SU-DHL-6 (cell line): ENCODE measurements around the gene NPEPL1.

Experiments
- H2AFZ ChIP-seq: fragments of 200-600 bp; sonication (generic); 2 replicates; pipeline ENCODE4 v1.6.1; 2014; ENCODE audit warnings: low read depth, mild to moderate bottlenecking, moderate library complexity, mixed read lengths, antibody characterized with exemption, low read length; ENCODE audit not compliant: severe bottlenecking
- H3F3A ChIP-seq: fragments of 200-600 bp; shearing (Covaris generic); 2 replicates; pipeline ENCODE4 v1.6.0; 2016; ENCODE audit warnings: antibody characterized with exemption, mild to moderate bottlenecking; ENCODE audit not compliant: insufficient read depth
- H3K27ac ChIP-seq: fragments of 200-600 bp; sonication (generic); 2 replicates; pipeline ENCODE4 v1.5.1; 2016; ENCODE audit warnings: low read depth, mild to moderate bottlenecking, low read length, moderate library complexity, mixed read lengths
- H3K27me3 ChIP-seq: fragments of 200-600 bp; sonication (generic), shearing (Covaris generic); 2 replicates; pipeline ENCODE4 v1.6.0; 2014; ENCODE audit warnings: mild to moderate bottlenecking, low read length
- H3K36me3 ChIP-seq: fragments of 200-600 bp; sonication (generic); 2 replicates; pipeline ENCODE4 v1.6.1; 2014; ENCODE audit warnings: mild to moderate bottlenecking, low read length, mixed read lengths
- H3K4me2 ChIP-seq: fragments of 300-600, 200-600 bp; shearing (Covaris generic), sonication (generic); 2 replicates; pipeline ENCODE4 v1.6.0; 2014; ENCODE audit warnings: low read length, low read depth, mild to moderate bottlenecking; ENCODE audit not compliant: poor library complexity, severe bottlenecking
- H3K4me3 ChIP-seq: fragments of 200-600 bp; sonication (generic); 2 replicates; pipeline ENCODE4 v1.5.1; 2014; ENCODE audit warnings: antibody characterized with exemption, low read length, mild to moderate bottlenecking, mixed read lengths; ENCODE audit not compliant: insufficient read depth, poor library complexity, severe bottlenecking
- H3K79me2 ChIP-seq: fragments of 200-600 bp; sonication (generic); 2 replicates; pipeline ENCODE4 v1.6.1; 2014; ENCODE audit warnings: mild to moderate bottlenecking, low read length, moderate library complexity; ENCODE audit not compliant: insufficient read depth
- H3K9ac ChIP-seq: fragments of 200-600 bp; sonication (generic); 2 replicates; pipeline ENCODE4 v1.7.0; 2014; ENCODE audit warnings: mild to moderate bottlenecking, low read length
- H3K9me2 ChIP-seq: fragments of 200-600 bp; sonication (generic); replicated peaks from 2 replicates; pipeline ENCODE4 v1.6.1; 2014; ENCODE audit warnings: low read length; ENCODE audit not compliant: insufficient read depth
- H3K9me3 ChIP-seq: fragments of 200-600 bp; sonication (generic); 2 replicates; pipeline ENCODE4 v1.6.1; 2014; ENCODE audit warnings: low read length, mixed read lengths; ENCODE audit not compliant: insufficient read depth
- H4K20me1 ChIP-seq: fragments of 200-600 bp; sonication (generic); 2 replicates; pipeline ENCODE4 v1.6.1; 2014; ENCODE audit warnings: low read depth, mild to moderate bottlenecking, antibody characterized with exemption, low read length, moderate library complexity, mixed read lengths
- EZH2phosphoT487 ChIP-seq: fragments of 200-600 bp; sonication (generic), shearing (Covaris generic); conservative IDR thresholded peaks from 2 replicates; pipeline ENCODE4 v1.6.1; 2018; ENCODE audit warnings: mild to moderate bottlenecking, antibody characterized with exemption, low read length, moderate library complexity, mixed read lengths
- TF ChIP-seq, protein P1 (sequence below): fragments of 200-600 bp; sonication (generic); IDR thresholded peaks from one replicate; pipeline ENCODE4 v1.5.1; 2017; ENCODE audit warnings: antibody characterized with exemption, mild to moderate bottlenecking, low read length, moderate library complexity; ENCODE audit not compliant: insufficient read depth, poor library complexity, severe bottlenecking

The NPEPL1 gene

DNA sequence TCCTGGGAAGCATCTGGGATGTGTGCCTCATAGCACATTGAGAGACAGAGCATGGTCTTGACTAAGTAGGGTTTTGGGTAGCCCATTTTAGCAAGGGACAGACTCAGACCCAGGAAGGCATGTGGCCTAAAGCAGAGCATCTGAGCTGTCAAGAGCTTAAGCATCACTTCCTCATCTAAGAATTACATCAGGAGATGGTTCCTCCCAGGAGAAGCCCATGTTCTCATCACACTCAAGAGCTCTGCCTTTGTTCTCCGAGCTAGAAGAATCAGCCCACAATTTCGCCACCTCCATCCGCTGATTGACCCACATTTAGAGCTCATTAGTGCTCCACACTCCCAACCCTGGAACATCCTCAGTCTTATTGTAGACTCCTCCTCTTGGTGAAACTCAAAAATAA is 68.3 kb downstream of the NPEPL1 start:
- no peaks in the 10 kb centered on the region for H3K27me3 ChIP-seq

GRCh38 chr20:58762120-58762519 is 69.5 kb downstream of the NPEPL1 start:
- no peaks in the 10 kb centered on the region for H3F3A ChIP-seq
- H3K4me2 ChIP-seq, result no peak overlapping the region
- H3K79me2 ChIP-seq, result no peaks in the 10 kb centered on the region
- TF ChIP-seq EZH2phosphoT487, result no peak
- TF ChIP-seq, protein P1, sequence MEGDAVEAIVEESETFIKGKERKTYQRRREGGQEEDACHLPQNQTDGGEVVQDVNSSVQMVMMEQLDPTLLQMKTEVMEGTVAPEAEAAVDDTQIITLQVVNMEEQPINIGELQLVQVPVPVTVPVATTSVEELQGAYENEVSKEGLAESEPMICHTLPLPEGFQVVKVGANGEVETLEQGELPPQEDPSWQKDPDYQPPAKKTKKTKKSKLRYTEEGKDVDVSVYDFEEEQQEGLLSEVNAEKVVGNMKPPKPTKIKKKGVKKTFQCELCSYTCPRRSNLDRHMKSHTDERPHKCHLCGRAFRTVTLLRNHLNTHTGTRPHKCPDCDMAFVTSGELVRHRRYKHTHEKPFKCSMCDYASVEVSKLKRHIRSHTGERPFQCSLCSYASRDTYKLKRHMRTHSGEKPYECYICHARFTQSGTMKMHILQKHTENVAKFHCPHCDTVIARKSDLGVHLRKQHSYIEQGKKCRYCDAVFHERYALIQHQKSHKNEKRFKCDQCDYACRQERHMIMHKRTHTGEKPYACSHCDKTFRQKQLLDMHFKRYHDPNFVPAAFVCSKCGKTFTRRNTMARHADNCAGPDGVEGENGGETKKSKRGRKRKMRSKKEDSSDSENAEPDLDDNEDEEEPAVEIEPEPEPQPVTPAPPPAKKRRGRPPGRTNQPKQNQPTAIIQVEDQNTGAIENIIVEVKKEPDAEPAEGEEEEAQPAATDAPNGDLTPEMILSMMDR, result no peak
- H3K27ac ChIP-seq, result no peak overlapping the region
- no peaks in the 10 kb centered on the region for H3K36me3 ChIP-seq
- no peak overlapping the region for H2AFZ ChIP-seq
- H3K27me3 ChIP-seq, result no peaks in the 10 kb centered on the region
- H3K9me3 ChIP-seq, result no peaks in the 10 kb centered on the region
- no peaks in the 10 kb centered on the region for H3K9me2 ChIP-seq
- H3K9ac ChIP-seq, result no peak overlapping the region
- no peaks in the 10 kb centered on the region for H4K20me1 ChIP-seq
- no peak overlapping the region for H3K4me3 ChIP-seq

More for the DNA sequence above, 68.3 kb downstream of the NPEPL1 start:
- H3K9me3 ChIP-seq, result no peaks in the 10 kb centered on the region
- H4K20me1 ChIP-seq, result no peaks in the 10 kb centered on the region
- H3F3A ChIP-seq, result no peaks in the 10 kb centered on the region
- no peak overlapping the region for H3K4me3 ChIP-seq
- no peak overlapping the region for H3K4me2 ChIP-seq
- H2AFZ ChIP-seq, result no peak overlapping the region
- H3K9ac ChIP-seq, result no peak overlapping the region
- no peaks in the 10 kb centered on the region for H3K9me2 ChIP-seq
- no peak for TF ChIP-seq EZH2phosphoT487
- TF ChIP-seq, protein P1, result no peak
- H3K79me2 ChIP-seq, result no peaks in the 10 kb centered on the region
- H3K36me3 ChIP-seq, result no peaks in the 10 kb centered on the region
- H3K27ac ChIP-seq, result no peak overlapping the region

- Histone ChIP-seq H3K27ac (no peak overlapping the region), H3K27me3 (no peaks in the 10 kb centered on the region), H4K20me1 (no peaks in the 10 kb centered on the region), H3K4me3 (no peak overlapping the region), H3K9ac (no peak overlapping the region), H2AFZ (no peak overlapping the region), H3K9me3 (no peaks in the 10 kb centered on the region), H3K4me2 (no peak overlapping the region), H3K9me2 (no peaks in the 10 kb centered on the region), H3K79me2 (no peaks in the 10 kb centered on the region), H3K36me3 (no peaks in the 10 kb centered on the region), H3F3A (no peaks in the 10 kb centered on the region)
- TF ChIP-seq, protein P1, result no peak
- TF ChIP-seq EZH2phosphoT487, result no peak
Measured at GRCh38 chr20:58763076-58763475, 70.5 kb downstream of the NPEPL1 start.
